HG03439 (cell line): ENCODE data around the gene PHC2.
"Not testable (repeated sequence)": the region's sequence is repeated elsewhere in the genome, so short reads cannot be mapped to it uniquely, and the experiment has no call there.

Source experiments
- ATAC-seq: cut with Tn5 transposase; IDR thresholded peaks from one replicate; pipeline ENCODE4 v1.9.1; 2021; ENCODE audit warnings: mild to moderate bottlenecking, moderate library complexity; ENCODE audit not compliant: unreplicated experiment

Gene PHC2

DNA sequence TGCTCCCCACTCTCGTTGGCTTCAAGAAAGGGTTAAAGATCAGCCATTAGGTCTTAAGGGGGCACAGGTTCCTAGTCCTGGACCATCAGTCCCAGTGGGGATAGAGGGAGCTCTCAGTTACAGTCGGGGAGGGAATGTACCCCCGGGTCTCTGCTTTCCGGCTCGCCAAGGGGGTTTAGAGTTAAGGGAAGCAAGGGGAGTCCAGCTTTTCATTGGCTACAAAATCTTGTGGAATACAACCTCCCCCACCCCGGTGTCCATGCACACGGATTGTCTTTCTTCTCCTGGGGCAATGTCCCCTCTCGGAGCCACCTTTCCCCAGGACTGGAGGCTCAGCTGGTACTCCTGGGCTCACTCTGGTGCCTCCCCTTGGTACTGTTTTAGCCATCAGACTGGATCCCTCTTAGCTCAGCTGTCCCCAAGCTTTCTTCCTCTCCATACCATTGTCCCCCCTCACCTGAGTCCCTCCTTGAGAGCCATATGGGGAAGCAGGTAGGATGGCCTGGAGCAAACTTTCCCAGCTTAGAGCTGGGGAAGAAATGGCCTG, 110.2 kb downstream of the PHC2 start, which contains the start of gene A3GALT2:
A3GALT2 (minus strand) TSS at position 480 of the 547 bp plus-strand sequence; CDS start at position 480, 0 bp downstream.
- no peak for ATAC-seq

GRCh38 chr1:33319949-33320618, 110.8 kb downstream of the PHC2 start:
- no peak for ATAC-seq

DNA sequence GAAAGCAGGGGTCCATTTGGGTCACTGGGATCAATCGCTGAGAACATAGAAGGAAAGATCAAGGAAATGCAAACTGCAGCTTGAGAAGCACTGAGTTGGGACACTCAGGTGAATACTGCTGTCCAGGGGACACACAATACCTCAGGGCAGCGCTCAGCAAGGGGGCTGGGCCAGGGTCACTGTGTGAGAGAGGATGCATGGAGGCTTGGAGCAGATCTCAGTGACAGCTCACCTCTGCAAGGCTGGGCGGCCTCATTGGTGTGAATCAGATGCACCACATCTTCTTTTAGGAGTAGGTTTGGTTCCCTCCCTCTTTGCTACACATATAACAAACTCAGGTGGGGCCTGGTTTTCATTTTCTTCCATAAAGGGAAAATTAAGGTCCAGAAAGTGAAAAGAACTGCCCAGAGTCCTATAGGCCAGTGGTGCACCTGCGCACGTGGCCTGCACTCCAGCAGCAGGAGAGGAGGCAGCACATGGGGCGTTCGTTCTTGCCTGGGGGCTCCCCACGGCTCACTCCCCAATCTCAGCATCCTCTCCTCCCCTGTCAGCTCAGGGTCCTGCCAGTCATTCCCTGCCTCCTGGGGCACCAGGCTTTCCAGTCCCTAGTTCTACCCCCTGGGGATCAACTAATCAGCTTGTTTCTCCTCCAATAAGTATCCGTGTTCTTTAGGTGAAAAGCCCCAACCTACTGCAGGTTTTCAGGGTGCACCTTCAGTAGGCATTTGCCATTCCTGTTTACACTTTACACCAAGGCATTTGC, 111.5 kb downstream of the PHC2 start:
- ATAC-seq = no peak

DNA sequence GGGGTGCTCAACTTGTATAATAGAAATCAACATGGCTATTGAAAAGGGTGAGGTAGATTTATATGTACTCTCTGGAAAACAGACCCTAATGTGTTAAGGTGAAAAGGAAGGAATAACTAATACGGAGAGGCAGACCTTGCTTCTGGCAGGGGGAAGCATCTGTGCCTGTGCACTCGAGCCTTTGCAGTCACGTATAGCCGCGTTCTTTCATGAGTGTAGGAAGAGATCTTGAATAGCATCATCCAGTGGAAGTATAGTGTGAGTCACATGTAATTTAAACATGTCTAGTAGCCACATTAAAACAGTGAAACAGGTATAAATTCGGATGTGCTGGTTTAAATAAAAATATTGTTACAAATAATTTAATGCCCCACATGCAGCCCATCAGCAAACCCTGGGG, 112.9 kb downstream of the PHC2 start:
- ATAC-seq = no peak

GRCh38 chr1:33317354-33317753, 113.5 kb downstream of the PHC2 start:
- ATAC-seq = no peak

- ATAC-seq = no peak
Observed at GRCh38 chr1:33316601-33317000, 114.3 kb downstream of the PHC2 start.

DNA sequence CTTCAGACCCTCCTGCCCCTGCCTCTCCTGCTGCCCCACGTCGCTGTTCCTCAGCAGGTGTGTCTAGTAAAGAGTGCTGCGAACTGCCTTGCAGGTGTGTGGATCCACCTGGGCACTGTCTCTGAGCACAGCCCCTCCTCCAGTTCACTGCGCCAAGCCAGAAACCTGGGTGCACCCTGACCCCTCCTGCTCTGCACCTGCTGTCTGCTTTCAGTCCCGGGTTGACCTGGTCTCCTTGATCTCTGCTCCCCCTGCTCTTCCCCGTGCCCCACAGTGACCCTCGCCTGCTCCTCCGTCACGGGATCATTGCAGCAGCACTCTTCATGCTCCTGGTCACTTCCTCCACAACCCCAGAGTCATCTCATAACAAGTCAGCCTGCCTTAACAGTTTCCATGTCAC, 116.5 kb downstream of the PHC2 start:
- ATAC-seq = no peak

- ATAC-seq = no peak
Observed at GRCh38 chr1:33312413-33312749, 118.5 kb downstream of the PHC2 start.

GRCh38 chr1:33311706-33312412, 119.0 kb downstream of the PHC2 start:
- no peak for ATAC-seq

GRCh38 chr1:33310702-33311101, 120.2 kb downstream of the PHC2 start:
- no peak for ATAC-seq

DNA sequence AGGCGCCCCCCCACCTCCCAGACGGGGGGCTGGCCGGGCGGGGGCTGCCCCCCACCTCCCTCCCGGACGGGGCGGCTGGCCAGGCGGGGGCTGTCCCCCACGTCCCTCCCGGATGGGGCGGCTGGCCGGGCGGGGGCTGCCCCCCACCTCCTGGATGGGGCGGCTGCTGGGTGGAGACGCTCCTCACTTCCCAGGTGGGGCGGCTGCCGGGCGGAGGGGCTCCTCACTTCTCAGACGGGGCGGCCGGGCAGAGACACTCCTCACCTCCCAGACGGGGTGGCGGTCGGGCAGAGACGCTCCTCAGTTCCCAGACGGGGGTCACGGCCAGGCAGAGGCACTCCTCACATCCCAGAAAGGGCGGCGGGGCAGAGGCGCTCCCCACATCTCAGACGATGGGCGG, 121.5 kb downstream of the PHC2 start:
- ATAC-seq = not testable (repeated sequence)

DNA sequence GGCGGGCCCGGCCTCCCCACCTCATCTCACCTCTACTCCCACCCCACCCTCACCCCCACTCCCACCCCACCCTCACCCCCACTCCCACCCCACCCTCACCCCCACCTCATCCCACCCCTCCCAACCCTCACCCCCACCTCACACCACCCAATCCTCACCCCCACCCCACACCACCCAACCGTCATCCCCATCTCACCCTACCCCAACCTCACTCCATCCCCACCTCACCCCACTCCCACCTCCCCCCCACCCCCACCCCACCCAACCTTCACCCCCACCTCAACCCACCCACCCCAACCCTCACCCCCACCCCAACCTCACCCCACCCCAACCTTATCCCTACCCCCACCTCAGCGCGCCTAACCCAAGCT, 123.4 kb downstream of the PHC2 start:
- ATAC-seq = no peak

GRCh38 chr1:33306653-33307493, 124.0 kb downstream of the PHC2 start:
- no peak for ATAC-seq

DNA sequence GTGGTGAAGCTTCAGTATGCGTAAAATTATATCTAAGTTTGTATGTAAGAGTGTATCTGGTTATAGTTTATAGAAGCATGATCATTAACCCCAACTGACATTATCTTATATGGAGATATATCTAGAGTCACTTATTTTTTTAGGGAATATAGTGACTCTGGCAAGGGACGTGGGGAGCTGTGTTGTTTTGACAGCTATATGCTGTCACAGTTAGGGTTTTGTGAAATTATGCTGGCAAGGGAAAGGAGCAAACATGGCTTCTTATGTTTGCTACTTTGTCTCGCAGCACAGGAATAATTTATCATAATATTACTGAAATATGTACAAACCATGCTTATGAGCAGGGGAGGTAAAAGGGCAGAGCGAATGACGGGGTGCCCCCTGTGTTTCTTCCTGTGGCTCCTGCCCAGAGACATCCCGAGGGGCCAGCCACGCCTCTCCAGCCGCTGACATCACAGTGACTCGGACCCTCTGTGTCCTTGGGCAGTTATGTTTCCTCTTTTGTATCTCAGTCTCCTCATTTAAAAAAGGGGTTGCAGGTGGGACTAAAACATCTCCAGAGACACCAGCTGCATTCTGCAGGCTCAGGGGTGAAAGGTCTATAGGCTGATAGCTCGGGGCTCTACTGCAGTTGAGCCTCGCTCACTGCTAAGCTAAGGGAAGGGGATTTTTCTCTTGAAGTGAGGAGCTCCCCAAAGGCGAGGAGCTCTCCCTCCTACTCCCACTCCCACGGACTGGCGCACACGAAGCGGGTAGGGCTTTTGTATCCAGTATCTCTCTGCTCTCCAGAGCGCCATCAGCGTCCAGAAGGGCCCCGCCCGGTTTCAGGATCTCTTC, 124.9 kb downstream of the PHC2 start:
- no peak for ATAC-seq

DNA sequence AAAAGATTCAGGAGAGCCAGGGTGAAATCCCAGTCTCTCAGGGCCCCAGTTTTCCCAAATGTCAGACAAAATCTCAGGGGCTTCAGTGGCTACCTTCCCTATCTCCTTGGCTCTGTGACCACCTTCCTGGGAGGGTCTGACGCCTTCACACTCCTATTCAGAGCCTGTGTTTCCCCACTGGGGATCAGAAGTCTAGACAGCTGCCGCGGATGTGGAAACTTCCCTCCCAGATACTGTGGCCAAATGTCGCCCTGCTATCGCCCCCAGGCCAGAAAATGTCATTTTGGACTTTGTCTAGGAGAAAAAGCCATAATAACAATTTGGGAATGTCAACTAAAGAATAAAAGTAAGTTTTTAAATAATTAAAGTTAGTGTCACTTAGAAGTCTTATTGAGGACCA, 125.9 kb downstream of the PHC2 start:
- ATAC-seq = no peak

DNA sequence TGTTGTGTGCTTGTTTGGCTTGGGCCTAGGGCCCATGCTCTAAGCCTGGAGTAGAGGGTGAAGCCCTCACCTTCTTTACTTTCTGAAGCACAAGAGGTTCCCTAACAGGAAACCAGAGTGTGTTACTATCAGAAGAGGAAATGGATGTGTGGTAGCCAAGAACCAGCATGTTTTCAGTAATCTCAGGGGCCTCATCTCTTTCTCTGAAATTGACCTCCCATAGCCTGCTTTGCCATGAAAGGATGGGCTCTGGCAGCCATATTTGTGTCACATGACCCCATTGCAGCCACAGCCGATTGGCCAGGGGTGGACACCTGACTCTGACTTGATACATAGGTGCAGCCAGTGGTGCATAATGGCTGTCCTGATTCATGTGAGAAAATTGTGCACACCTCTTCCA, 128.6 kb downstream of the PHC2 start:
- no peak for ATAC-seq

DNA sequence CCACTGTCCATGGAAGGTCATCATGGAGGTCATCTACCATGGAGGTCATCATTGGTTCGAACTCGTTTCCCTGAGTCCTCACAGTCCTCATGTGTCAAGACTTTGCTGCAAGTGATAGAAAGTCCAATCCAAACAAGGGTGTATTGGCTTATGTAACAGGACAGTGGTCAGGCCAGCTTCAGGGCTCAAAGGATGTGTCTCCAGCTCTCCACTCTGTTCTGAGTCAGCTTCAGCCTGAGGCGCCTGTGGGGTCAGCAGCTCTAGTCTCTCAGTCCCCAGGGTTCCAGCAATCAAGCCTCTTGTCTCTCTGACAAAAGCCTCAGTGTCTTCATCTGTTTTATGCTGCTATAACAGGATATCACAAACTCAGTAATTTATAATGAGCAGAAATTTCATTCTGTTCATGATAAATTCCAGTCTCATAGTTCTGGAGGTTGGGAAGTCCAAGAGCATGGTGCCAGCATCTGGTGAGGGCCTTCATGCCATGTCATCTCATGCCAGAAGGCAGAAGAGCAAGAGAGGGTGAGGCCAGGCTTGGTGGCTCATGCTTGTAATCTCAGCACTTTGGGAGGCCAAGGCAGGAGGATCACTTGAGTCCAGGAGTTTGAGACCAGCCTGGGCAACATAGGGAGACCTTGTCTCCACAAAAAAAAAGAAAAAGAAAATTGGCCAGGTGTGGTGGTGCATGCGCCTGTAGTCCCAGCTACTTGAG, 129.5 kb downstream of the PHC2 start:
- ATAC-seq = no peak

DNA sequence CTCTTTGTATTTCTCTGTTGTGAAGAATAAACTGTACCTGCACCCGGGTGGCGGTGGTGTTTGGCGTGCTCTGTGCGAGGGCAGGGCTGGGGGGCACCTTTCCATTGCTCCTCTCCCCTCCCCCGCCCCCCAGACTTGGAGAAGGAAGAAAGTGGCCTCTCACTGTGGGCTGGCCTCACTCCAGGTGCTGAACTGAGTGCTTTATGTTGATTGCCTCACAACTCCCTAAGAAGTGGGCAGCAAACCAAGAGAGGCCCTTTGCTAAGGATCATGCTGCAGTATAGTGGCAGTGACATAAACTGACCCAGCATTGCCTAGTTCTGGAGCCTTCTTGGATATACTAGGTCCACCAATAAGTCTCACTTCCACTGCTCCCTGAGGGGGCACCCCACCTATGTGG, 130.2 kb downstream of the PHC2 start:
- no peak for ATAC-seq

DNA sequence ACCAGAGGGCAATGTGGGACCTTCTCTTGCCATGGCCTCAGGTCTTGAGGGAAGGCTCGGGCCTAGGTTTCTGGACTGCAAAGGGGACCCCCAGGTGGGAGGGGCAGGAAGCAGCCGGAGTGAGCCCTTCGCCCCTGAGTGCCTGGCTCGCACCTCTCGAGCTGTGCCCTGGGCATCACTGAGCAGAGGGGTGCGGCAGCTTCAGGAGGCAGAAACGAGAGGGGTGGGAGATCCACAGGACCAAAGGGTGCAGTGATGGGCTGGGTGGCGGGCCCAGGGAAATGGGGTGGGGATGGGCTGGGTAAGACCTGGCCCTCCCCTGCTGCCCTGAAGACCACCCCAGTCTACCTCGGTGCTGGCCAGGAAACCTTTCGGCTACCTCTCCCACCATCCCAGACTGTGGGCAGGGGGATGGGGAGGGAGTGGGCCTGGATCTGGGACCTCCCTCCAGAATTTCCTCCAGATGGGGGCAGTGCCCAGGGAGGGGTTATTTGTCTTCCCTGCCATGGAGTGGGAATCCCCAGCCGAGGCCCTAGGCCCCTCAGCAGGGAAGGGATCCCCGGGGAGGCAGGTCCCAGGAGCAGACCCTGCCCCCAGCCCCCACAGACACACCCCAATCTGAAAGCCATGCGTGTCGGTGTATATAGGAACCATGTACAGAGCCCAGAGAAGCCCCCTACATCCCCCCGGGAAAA, 131.3 kb downstream of the PHC2 start:
- no peak for ATAC-seq
